GM19025 (cell line): ENCODE measurements around the gene RPRD1A.
"Not testable (repeated sequence)": the region's sequence is repeated elsewhere in the genome, so short reads cannot be mapped to it uniquely, and the experiment has no call there.

Experiments used
- ATAC-seq: cut with Tn5 transposase; IDR thresholded peaks from one replicate; pipeline ENCODE4 v1.9.1; 2021; ENCODE audit warnings: mild to moderate bottlenecking, low read depth, moderate library complexity; ENCODE audit not compliant: unreplicated experiment

RPRD1A gene

GRCh38 chr18:35973650-35974049 is 93.7 kb downstream of the RPRD1A start:
- no peak for ATAC-seq

DNA sequence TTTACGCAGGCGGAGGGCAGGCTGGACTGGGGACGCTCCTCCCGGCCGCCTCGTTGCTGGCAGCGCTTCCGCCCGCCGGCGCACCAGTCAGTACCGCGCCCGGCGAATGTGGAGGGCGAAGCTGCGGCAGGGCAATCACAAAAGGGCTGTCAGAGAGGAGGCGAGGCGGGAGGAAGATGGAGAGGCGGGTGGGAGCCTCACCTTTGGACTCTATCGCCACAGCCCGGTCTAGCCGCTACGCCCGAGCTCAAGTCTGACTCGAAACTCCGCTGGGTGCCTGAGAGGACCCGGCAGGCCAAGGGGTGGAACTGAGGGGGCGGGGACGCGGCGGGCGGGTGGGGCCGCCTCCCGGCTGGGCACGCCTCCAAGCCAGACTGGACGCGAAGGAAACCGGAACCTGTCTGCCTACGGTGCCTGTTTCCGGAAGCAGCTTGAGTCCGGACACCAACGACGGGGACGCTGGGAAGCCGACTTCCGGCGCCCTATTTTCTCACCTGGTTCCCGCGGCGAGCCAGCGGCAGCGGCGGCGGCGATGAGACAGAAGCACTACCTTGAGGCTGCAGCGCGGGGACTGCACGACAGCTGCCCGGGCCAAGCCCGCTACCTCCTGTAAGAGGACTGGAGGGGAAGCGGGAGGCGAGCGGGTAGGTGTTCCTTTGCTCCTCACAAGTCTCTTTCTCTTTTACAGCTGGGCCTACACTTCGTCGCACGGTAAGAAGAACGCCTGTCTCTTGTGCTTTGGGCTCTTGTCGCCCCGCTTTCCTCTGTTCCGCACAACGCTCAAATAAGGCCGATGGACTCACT is 95.0 kb downstream of the RPRD1A start, which contains the start of gene RMP24:
Gene RMP24, plus strand, starts transcription at position 483 of the 804 bp plus-strand sequence.
- peak; percentile 93 for ATAC-seq

DNA sequence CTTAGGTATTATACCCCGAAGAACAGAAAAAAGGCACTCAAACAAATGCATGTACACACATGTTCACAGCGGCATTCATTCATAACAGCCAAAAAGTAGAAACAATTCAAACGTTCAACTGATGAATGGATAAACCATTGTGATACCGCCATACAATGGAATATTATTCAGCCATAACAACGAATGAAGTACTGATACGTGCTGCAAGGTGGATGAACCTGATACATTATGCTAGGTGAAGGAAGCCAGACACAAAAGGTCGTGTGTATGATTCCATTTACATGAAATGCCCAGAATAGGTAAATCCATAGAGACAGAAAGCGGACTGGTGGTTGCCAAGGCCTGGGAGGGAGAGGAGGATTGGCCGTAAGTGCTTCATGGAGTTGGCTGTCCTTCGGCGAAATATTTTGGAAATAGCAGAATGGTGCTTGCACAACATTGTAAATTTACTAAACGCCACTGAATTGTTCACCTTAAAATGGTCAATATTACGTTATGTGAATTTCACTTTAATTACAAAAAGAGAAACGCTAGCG is 95.6 kb downstream of the RPRD1A start:
- peak; percentile 7 for ATAC-seq

DNA sequence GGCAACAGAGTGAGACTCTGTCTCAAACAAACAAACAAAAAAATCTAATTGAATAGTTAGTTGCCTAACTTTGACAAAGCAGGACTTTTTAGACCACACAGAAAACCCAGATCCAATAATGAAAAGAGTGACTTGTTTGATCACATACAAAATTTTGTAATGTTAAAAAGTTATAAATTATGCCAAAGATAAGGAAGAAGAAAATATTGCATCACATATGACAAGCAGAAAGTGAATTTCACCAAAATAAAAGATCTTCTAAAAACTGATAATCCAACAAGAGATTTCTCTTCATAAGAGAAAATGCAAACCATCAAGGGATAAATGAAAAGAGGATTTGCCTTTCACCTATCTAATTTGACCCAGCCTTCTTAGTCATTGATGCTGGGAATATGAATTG is 97.7 kb downstream of the RPRD1A start:
- no peak for ATAC-seq

GRCh38 chr18:35968278-35968880 is 99.0 kb downstream of the RPRD1A start:
- ATAC-seq = no peak

GRCh38 chr18:35967866-35968265 is 99.5 kb downstream of the RPRD1A start:
- not testable (repeated sequence) for ATAC-seq

- ATAC-seq = no peak
Observed at GRCh38 chr18:35964319-35964718, 103.0 kb downstream of the RPRD1A start.

GRCh38 chr18:35962320-35962719 is 105.0 kb downstream of the RPRD1A start:
- ATAC-seq = no peak

GRCh38 chr18:35956226-35956625 is 111.1 kb downstream of the RPRD1A start:
- ATAC-seq = no peak

DNA sequence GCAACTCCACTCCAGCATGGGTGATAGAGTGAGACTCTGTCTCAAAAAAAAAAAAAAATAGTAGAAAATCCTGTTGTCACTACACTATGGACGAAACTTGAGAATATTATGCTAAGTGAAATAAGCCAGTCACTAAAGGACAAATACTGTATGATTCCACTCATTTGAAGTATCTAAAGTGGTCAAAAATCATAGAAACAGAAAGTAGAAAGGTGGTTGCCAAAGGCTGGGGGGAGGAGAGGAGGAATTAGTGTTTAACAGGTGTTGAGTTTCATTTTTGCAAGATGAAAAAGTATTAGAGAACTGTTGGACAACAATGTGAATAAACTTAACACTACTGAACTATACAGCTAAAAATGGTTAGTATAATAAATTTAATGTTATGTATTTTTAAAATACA is 113.7 kb downstream of the RPRD1A start:
- ATAC-seq = peak; percentile 75

GRCh38 chr18:35950628-35950982 is 116.8 kb downstream of the RPRD1A start:
- no peak for ATAC-seq

GRCh38 chr18:35949903-35950627 is 117.3 kb downstream of the RPRD1A start:
- ATAC-seq = peak; percentile 53

GRCh38 chr18:35949090-35949489 is 118.3 kb downstream of the RPRD1A start:
- ATAC-seq = no peak

DNA sequence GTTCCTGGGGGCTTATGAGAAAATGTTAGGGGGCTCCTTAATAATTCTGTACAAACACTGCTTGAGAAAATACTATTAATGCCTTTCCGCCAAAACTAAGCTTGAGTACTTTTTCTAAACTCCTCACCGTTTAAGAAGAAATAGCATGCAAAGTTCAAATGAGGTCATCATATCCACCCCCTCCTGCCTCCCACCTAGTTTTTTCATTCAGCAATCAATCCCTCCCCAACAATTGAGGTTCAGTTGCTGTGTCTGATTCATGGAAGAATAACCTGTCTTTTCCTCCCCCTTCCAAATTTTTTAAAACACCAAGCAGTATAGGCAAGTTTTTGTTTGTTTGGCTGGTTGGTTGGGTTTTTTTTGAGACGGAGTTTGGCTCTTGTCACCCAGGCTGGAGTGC is 119.3 kb downstream of the RPRD1A start:
- ATAC-seq = no peak

GRCh38 chr18:35942661-35943060 is 124.7 kb downstream of the RPRD1A start:
- no peak for ATAC-seq

GRCh38 chr18:35942133-35942532 is 125.2 kb downstream of the RPRD1A start:
- no peak for ATAC-seq

- ATAC-seq = no peak
Observed at GRCh38 chr18:35941299-35941698, 126.1 kb downstream of the RPRD1A start.
